Left renal cortex interstitium (tissue), 4 donors: ENCODE data around the gene ZFAND2B. TPM values are rescaled to one million over a fixed set of nuclear protein-coding genes. Genes with fewer than 3 reads are reported as not detected.
"Not testable (repeated sequence)": the region's sequence is repeated elsewhere in the genome, so short reads cannot be mapped to it uniquely, and the experiment has no call there.

Experiments used
- DNase-seq, 4 donors: peaks; one replicate each; pipeline ENCODE4 v3.0.0-alpha.2; 2013; ENCODE audit warnings: low read depth in 4 of 4, low spot score in 2 of 4, missing footprints in 1 of 4
- polyA plus RNA-seq, 4 donors: library from polyadenylated mRNA; unstranded; fragments of 120-200 nt; gene quantifications; one replicate each; pipeline ENCODE4 v1.2.1, GENCODE V29; 2013; ENCODE audit not compliant: insufficient read length in 4 of 4

Gene ZFAND2B
- polyA plus RNA-seq, 4 donors, result 34.0 to 51.5 (median 43.8) TPM

DNA sequence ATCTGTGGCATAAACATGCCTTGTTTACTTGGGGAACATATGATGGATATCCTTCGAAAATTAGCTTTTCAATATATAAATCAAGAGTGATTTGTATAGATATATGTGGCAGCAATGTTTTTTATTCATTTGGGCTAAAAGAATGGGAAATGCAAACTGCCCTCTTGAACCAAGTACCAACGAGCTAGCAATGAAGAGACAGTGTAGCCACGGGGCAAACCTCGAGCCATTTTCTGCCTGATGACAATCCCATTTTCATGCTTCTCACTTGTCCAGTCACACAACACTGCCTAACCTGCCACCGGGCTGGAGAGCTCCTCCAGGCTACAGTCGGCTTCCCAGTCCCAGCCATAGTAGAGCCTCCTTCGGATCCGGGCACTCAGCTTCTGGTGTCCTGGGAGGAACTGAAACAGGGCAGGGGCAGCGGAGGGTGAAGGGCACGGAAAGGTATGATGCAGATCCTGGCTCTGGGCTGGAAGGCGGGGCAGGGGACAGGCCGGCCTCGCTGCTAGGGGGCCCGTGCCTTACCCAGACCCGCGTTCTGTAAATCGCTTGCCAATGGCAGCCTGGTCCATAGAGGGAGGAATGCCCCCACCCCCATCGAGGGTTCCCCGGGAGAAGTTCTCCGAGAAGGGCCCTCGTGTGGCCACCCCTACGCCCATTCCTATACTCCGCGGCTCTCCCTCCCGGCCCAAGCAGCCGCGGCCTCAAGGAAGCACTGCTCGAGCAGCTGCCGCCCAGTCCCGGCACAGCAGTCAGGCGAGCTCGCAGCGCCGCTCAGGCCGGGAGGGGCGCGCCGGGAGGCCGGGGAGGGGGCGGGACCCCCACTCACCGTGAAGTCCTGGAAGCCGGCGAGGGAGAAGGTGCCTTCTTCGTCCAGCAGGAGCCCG is 30.4 kb upstream of the ZFAND2B start:
- DNase-seq, result peak in 1 of 4 donors; percentile 21

DNA sequence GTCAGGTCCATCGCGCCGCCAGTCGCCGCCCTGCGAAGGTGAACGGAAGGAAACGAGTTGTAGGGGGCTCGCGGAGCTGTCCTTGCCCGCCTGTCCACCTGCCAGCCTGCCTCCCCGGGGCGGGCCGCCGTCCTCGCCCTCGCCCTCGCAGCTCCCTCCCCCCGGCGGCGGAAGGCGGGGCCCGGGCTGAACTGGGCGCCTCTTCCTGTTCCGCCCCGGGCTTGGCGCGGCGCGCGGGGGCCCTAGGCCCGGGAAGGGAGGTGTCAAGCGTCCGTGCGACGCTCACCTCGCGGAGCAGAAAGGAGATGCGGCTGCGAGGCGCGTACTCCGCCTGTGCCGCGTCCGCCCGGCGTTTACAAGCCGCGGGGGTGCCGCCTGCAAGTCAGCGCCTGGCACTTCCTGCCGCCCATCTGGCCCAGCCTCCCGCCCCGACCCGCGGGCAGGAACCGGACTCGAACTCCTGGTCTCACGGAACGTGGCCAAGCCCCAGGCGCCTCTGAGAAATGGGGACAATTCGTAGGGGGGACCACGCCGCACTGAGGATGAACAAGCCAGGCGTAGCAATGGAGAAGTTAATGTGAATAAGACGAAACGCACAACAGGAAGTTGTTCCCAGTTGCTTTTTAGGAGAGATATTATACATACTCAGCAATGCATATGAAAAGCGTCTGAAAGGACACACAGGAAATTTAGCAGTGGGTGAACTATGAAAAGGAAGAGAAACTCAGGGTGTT is 29.6 kb upstream of the ZFAND2B start, which contains the start of gene CNPPD1:
TSS of gene CNPPD1 (minus strand) at position 108 of the 734 bp plus-strand sequence. CDS start at position 11, 97 bp downstream.
- peak in 3 of 4 donors; percentile 48 to 66 (median 61) for DNase-seq

DNA sequence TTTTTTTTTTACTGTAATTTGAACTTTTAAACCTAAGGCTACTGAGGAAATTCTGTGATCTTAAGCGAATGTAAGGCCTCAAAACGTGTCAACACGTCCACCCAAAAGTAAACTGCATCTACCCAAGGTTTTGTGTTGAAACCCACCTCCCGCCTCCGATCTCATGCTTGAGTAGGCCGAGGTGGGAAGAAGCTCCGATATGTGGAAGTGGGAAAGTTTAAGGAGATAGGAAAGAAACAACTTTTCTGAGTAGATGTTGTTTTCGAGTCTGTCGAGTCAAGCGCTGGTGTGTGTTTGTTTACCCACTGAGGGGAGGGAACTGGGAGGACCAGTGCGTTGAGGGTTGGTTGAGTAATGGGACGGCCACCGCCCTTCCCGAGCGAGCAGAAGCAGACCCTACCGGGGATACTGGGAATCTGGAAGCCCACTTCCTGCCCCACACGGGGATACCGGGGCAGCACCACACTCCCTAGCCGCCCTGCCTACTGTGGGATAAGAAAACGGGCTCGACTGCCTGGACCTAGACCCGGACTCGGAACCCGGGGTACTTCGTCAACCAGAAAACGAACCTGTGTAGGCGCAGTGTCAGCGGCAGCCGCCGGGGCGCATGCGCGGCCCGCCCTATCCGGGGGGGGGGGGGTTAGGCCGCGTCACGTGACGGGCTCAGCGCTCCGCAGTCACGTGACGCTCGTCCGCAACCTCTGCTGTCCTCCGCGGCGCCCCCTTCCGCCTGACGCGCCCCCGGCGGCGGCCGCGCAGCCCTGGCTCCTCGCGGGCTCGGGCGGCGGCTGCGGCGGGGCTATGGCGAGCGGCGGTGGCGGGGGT is 28.8 kb upstream of the ZFAND2B start, which contains the start of gene RETREG2:
TSS of gene RETREG2 (plus strand) at position 724 of the 825 bp plus-strand sequence. CDS start at position 802, 78 bp downstream.
- peak in 3 of 4 donors; percentile 55 to 92 (median 81) for DNase-seq

DNA sequence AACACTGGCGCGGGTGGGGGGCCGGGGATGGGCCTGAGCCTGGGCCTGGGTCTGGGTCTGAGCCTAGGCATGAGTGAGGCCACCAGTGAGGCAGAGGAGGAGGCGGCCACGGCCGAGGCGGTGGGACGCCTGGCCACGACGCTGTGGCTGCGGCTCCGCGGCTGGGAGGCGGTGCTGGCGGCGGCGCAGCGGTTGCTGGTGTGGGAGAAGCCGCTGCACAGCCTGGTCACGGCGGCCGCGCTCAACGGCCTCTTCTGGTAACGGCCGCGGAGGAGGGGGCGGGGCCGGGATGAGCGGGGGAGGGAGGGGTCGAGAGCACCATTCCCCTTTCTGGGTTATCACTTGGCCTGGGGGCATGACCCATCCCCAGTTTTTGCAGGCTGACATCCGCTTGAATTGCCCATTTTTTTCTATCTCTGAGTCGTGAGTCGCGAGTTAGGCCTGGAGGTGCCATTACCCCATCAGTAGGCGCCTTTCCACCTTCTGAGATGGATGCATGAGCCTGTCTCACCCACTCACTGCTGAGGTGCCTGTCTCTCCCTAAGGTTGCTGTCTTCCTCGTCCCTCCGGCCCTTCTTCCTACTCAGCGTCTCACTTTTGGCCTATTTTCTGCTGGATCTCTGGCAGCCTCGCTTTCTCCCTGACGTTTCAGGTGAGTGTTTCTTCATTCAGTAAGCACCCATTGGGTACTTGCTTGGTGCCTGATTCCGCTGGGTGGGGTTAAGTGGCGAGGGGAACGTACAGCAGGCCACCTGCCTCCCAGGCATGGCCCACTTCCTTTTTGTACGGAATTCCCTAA is 28.0 kb upstream of the ZFAND2B start:
- peak in 2 of 4 donors; percentile 7 to 8 for DNase-seq

DNA sequence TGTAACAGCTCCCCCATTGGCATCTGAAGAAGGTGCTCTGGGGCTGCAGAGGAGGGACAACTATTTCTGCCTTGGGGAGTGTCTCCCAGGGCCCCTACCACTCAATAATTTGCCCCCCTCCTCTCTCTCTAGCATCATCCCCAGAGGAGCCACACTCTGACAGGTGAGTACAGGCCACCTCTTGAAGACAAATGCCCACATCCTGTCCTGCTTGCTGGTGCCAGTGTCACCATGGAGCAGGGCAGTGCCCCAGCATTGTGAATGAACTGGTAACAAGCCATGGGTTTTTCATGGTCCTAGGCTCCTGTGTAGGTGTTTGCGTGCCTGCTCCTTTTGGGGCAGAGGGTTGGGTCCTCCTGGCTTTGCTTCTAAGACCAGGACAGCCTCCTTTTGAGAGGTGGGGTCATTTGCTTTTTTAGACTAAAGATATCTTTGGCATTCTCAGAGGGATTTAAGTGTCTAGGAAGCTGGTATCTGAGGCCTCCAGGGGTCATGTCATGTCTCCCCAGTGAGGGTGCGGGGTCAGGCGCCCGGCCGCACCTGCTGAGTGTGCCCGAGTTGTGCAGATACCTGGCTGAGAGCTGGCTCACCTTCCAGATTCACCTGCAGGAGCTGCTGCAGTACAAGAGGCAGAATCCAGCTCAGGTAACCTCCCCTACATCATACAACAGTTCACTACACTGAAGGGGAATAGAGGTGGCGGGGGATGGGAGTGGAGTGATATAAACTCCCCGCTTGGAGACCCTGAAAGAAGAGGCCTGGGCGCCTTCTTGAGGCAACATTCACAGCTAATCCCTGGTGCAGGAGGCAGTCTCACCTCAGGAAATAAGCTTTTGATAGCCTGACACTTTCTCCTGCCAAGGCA is 26.7 kb upstream of the ZFAND2B start:
- DNase-seq, result no peak

DNA sequence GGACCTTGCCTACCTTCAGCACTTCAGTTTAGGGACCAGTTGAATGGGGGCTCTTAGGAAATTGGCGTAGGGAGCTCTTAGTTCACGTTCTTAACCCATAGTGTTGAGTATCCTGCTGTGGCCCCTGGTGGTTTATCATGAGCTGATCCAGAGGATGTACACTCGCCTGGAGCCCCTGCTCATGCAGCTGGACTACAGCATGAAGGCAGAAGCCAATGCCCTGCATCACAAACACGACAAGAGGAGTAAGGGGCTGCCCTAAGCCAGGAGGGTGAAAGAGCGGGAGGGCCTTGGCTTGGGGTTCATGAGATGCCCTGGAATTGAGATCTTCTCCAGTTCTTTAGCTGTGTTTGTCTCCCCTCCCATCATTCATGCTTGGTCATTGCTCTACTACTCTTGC is 25.6 kb upstream of the ZFAND2B start:
- no peak for DNase-seq

DNA sequence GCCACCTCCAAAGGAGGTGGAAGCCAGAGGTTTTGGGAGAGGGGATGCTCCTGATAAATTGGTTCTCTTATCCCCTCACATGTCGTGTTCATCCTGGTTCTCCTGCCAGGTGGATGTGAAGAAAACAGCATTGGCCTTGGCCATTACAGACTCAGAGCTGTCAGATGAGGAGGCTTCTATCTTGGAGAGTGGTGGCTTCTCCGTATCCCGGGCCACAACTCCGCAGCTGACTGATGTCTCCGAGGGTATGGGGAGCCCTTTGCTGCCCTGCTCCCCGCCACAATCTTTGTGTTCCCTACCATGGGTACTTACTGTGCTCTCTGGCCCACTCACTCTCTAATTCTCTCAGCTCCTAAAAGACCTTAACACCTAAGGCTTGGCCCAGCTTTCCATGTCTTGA is 25.1 kb upstream of the ZFAND2B start:
- DNase-seq, result no peak

DNA sequence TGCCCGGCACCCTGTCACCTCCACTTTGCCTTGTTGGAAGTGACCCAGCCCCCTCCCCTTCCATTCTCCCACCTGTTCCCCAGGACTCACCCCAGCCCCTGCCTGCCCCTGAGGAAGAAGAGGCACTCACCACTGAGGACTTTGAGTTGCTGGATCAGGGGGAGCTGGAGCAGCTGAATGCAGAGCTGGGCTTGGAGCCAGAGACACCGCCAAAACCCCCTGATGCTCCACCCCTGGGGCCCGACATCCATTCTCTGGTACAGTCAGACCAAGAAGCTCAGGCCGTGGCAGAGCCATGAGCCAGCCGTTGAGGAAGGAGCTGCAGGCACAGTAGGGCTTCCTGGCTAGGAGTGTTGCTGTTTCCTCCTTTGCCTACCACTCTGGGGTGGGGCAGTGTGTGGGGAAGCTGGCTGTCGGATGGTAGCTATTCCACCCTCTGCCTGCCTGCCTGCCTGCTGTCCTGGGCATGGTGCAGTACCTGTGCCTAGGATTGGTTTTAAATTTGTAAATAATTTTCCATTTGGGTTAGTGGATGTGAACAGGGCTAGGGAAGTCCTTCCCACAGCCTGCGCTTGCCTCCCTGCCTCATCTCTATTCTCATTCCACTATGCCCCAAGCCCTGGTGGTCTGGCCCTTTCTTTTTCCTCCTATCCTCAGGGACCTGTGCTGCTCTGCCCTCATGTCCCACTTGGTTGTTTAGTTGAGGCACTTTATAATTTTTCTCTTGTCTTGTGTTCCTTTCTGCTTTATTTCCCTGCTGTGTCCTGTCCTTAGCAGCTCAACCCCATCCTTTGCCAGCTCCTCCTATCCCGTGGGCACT is 24.0 kb upstream of the ZFAND2B start:
- no peak for DNase-seq

DNA sequence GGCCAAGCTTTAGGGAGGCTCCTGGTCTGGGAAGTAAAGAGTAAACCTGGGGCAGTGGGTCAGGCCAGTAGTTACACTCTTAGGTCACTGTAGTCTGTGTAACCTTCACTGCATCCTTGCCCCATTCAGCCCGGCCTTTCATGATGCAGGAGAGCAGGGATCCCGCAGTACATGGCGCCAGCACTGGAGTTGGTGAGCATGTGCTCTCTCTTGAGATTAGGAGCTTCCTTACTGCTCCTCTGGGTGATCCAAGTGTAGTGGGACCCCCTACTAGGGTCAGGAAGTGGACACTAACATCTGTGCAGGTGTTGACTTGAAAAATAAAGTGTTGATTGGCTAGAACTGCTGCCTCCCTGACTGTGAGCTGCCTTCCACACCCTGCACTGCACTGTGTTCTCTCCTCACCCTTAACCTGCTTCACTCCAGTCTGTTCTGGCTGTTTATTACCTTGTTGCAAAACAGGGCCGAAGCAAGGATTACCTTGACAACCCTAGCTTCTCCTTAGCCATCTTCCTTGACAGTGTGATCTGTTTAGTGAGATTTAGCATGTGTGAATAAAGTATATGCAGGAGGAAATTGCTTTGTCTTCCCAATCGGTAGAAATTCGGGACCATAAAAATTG is 23.3 kb upstream of the ZFAND2B start:
- no peak for DNase-seq

DNA sequence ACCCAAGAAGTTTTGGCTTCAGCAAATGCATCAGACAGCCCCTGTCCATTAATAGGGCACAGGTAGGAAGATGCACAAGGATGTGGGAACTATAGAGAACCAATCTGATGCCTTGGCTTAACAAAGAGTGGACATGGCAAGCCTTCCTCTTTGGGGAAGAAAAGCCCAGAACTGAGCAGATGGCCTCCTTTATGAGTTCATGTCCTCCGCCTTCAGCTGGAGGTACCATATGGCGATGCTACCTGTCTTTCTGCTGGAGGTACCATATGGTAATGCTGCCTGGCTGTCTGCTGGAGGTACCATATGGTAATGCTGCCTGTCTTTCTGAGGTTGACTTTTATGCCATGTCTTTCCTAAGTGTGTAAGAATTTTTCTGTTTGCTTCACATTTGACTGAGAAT is 22.5 kb upstream of the ZFAND2B start:
- DNase-seq, result no peak

DNA sequence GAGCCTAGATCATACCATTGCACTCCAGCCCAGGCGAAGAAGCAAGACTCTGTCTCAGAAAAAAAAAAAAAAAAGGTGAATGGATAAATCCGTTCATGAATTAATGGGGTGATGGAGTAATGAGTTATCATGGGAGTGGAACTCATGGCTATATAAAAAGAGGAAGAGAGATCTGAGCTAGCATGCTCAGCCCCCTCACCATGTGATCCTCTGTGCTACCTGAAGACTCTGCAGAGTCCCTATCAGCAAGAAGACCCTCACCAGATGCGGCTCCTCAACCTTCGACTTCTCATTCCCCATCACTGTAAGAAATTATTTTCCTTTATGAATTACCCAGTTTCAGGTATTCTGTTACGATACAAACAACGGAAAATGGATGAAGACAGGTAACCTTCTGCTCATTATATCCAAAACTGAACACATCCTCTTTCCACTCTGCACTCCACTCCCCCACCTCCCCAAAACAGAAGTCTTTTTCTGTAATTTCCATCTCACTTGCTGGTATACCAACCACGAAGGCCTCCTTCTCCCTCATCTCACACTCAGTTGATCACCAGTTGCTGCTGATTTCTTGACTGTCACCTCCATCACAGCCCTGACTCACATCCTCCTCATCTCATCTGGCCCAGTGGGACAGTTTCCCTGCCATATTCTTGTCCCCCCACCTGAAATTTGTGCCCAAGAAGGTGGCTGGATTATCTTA is 19.7 kb upstream of the ZFAND2B start:
- DNase-seq, result no peak

DNA sequence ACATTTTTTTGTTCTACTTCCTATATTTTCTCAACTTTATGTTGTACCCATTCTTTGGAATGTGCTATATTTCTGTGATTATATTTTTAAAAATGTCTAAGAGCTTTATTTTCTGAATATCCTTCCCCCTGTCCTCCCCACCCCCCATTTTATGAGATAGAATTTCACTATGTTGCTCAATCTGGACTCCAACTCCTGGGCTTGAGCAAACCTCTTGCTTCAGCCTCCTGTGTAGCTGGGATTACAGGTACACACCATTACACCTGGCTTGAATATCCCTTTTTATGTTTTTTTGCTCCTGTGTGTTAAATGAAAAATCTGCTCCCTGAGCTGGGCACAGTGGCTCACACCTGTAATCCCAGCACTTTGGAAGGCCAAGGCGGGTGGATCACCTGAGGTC is 9.2 kb upstream of the ZFAND2B start:
- no peak for DNase-seq

DNA sequence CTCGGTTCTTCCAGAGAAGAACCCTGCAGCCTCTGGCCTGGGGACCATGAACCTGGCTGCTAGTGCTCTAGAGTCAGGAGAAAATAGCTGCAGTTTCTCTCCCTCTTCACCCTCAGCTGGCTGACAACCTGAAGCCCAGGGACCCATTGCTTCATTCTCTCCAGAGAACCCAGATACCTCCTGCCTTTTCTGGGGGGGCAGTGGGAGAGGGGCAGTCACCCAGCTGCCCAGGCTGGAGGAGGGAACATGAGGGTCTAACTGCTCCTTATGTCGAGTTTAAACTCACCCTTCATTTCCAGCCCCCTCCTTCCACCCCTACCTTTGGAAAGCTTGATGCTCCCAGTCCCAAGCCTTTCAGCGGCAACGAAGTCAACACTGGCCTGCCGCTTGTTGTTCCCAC is 7.6 kb upstream of the ZFAND2B start:
- no peak for DNase-seq

DNA sequence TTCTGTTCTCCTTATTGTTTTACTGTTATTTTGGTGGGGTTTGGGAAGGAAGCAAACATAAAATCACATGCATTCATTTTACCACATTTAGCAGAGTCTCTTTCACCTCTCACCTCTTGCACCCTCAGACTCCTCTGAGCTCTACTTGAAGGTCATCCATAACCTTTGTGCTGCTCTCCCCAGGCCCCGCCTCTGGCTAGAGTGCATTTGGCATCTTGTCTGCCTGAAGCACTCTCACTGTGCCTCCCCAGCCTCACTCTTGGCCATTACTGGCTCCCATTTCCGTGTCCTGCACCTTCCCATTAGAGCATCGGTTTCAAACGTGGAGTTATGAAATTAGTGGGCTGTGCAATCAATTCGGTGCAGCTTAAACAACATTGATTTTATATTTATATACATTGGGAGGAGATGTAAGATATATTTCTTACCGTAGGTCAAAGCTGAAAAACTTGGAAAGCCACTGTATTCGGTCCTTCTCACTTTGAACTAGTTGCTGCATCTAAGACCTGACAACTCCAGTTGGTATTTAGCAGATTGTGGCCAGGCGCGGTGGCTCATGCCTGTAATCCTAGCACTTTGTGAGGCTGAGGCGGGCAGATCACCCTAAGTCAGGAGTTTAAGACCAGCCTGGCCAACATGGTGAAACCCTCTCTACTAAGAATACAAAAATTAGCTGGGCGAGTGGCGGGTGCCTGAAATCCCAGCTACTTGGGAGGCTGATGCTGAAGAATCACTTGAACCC is 6.9 kb upstream of the ZFAND2B start:
- DNase-seq, result no peak

DNA sequence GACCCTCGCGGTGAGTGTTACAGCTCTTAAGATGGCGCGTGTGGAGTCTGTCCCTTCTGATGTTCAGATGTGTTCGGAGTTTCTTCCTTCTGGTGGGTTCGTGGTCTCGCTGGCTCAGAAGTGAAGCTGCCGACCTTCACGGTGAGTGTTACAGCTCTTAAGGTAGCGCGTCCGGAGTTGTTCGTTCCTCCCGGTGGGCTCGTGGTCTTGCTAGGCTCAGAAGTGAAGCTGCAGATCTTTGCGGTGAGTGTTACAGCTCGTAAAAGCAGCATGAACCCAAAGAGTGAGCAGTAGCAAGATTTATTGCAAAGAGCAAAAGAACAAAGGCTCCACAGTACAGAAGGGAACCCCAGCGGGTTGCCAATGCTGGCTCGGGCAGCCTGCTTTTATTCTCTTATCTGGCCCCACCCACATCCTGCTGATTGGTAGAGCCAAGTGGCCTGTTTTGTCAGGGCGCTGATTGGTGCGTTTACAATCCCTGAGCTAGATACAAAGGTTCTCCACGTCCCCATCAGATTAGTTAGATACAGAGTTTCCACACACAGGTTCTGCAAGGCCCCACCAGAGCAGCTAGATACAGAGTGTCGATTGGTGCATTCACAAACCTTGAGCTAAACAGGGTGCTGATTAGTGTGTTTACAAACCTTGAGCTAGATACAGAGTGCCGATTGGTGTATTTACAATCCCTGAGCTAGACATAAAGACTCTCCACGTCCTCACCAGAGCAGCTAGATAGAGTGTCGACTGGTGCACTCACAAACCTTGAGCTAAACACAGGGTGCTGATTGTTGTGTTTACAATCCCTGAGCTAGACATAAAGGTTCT is 5.9 kb upstream of the ZFAND2B start:
- not testable (repeated sequence) for DNase-seq
